Activated effector memory CD4-positive, alpha-beta T cell treated with anti-CD3 and anti-CD28 coated beads, Interleukin-2, amount 50 U/mL, for 16 hours (primary cell): Measurements from ENCODE around the gene ADPRH.

Experiments
- DNase-seq: peaks from one replicate; pipeline ENCODE4 v3.0.0-alpha.2; 2020

ADPRH gene

DNA sequence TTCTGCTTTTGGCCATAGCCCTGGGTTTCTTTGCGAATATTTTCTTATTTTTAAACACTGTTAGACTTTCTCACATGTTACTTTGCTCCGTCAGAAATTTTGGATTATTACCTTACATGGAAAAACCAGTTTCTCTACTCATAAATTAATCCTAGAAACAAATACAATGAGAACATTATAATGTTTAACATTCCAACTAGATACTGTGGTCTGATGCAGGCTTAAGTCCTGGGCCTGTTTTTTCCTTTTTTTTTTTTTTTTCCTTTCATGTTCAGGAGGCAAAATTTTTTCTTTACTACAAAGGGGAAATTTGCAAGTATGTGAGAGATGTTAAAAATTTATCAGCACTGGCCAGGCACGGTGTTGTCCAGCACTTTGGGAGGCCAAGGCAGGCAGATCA lies 52.2 kb downstream of the ADPRH start:
- DNase-seq: no peak

DNA sequence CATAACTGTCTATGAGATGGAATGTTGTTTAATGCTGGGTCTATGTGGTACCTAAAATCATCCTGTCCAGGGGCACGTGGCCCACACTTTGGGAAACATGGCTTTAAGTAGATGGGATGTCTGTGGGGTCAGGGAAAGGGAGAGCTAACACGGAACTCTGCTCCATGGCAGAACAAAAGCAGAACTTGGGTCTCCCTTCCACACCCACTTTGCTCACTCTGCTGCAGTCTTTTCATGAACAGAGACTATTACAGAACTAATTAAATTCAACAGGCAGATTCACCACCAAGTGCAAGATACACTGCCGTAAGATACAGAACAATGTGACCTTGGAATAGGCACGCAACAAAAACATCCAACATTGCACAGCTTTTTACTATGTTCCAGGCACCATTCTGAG lies 52.9 kb downstream of the ADPRH start:
- DNase-seq: no peak

DNA sequence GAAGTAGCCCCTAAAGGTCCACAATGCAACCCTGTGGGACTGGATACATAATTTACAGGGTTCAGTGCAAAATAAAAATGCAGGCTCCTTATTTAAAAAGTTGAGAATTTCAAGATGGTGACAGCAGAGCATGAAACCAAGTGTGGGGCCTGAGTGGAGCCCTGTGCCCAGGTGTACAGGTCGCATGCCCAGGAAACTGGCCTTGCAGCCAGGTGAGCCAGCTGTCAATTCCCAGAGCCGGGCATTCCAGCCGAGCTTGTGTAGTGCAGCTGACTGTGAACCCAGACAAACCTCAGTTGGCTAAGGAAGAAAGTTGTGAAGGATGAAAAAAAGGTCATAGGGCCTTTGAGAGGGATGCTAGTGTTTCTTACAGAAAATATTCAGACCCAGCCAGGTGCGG lies 53.5 kb downstream of the ADPRH start:
- no peak for DNase-seq

DNA sequence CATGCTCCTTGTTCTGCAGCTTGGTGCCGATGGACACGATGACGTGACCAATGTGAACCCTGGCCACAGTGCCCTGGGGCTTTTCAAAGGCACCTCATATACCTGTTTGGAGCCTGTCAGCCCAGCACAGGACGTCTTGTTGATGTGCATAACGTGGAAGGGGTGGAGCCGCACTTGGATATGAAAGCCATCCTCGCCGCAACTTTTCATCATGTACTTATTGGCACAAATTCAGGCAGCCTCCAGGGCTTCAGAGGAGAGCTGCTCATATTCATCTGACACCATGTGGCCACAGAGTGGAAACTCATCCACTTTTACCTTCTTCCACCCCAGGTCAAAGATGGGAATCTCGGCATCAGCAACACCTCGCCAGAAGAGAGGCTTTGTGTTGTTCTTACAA lies 56.4 kb downstream of the ADPRH start:
- no peak for DNase-seq

DNA sequence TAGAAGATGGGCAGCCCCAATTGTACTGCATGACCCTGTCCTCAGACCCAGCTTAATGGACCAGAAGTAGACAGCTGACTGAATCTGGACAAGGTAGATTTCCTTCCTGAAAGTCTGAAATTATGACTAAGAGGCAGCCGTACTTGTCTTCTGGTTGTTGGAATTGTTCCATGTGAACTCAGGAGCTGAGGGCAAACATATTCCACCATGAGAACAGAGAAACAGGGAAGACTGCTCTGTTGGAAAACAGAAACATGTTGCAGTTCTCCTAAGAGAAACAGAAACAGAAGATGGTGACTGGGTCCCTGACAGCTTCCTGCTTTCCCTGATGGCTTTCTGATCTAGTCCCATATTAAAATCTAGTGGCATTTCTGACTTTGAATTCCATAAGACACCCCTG lies 57.0 kb downstream of the ADPRH start:
- no peak for DNase-seq

DNA sequence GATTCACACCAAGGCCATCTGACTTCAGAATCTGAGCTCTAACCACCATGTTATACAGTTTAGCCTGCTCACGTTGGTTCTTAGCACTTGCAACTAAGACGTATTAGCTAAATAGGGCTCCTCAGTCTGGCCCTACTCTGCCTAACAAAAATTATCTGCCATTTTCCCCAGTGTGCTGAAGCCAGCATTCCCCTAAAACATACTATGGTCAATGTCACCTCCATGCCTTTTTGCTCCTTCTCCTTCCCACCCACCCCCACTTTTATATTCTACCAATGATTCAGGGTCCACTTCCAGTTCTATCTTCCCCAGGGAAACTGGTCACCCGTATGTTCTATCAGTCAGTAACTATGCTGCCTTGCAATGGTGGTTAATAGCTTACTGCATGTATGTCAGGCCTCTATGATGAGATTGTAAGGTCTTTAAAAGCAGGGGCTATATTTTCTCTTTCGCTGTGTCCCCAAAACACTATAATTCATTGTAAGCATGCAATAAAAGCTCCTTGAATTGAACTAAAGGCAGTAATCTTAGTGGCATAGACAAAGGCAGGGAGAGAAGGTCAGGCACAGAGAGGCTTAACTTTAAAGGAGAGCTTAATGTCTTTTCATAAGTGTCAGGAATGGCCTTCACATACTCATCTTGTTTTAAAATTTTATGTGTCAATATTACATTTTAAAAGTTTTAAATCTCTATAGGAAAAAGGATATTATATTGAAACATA lies 57.8 kb downstream of the ADPRH start:
- no peak for DNase-seq

DNA sequence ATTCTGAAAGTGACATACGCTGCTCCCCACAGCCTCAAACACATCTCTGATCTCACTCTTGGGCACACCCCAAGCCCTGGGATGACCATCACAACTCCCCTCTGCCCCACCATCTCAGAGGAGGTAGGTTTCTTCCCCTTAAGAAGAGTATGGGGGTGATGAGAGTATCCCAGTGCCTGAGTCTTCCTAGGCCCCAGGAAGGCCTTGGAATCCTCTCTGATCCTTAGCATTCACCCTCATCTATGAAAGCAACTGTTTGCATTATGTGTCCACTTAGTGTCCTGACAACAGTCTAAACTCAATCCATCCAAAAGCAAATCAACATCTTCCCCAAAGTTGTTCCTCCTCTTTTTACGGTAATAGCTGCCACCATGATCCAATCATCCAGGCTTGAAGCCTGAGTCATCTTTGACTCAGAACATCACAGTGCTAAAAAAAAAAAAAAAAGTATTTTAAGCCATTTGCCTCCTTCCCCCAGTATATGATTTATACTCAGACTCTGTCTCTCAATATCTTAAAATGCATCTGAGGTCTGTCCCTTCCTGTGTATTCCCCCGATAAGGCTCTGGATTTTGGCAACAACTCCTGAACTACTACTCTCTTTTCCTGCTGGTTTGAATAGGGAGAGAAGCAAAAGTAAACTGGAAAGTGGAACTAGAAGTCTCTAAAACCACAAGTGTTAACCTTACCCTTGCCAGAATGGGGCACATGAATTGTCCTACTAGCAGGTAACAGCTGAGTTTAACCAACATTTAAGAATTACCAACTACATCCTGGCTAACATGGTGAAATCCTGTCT lies 58.6 kb downstream of the ADPRH start:
- DNase-seq: no peak
